Glutamatergic neuron (in vitro differentiated cells): ENCODE results near the gene CRIP1. TPM values are rescaled to one million over a fixed set of nuclear protein-coding genes. Genes with fewer than 3 reads are reported as not detected.

Experiments
- DNase-seq: peaks from one replicate; pipeline ENCODE4 v3.0.0; 2022
- H3K27ac Mint-ChIP-seq: one replicate; pipeline ENCODE4 v1.8.0; 2020; ENCODE audit warnings: mild to moderate bottlenecking, mixed read lengths, inconsistent platforms; ENCODE audit not compliant: unreplicated experiment
- H3K27me3 Mint-ChIP-seq: one replicate; pipeline ENCODE4 v1.8.0; 2020; ENCODE audit warnings: mild to moderate bottlenecking, moderate library complexity, mixed read lengths, inconsistent platforms; ENCODE audit not compliant: unreplicated experiment
- H3K36me3 Mint-ChIP-seq: one replicate; pipeline ENCODE4 v1.8.0; 2020; ENCODE audit warnings: mild to moderate bottlenecking, mixed read lengths, inconsistent platforms; ENCODE audit not compliant: unreplicated experiment
- H3K4me1 Mint-ChIP-seq: one replicate; pipeline ENCODE4 v1.8.0; 2020; ENCODE audit warnings: mild to moderate bottlenecking, low read depth, mixed read lengths, inconsistent platforms; ENCODE audit not compliant: unreplicated experiment
- H3K4me3 Mint-ChIP-seq: one replicate; pipeline ENCODE4 v1.8.0; 2020; ENCODE audit warnings: mild to moderate bottlenecking, mixed read lengths, inconsistent platforms; ENCODE audit not compliant: unreplicated experiment
- H3K9me3 Mint-ChIP-seq: one replicate; pipeline ENCODE4 v1.8.0; 2020; ENCODE audit warnings: mild to moderate bottlenecking, moderate library complexity, mixed read lengths, inconsistent platforms; ENCODE audit not compliant: unreplicated experiment
- total RNA-seq: library from RNA; stranded (reverse); fragmentation: NEBNext Ultra II Directional; extraction: Animal tissue kit (Norgen Biotek cat#: 25700); gene quantifications from one replicate; pipeline ENCODE4 v1.2.1, GENCODE V29; 2021; ENCODE audit not compliant: unreplicated experiment
- TF ChIP-seq, protein P1 (sequence below): fragments of 200-600 bp; sonication (generic); IDR thresholded peaks from one replicate; pipeline ENCODE4 v1.5.0; 2021; ENCODE audit not compliant: partially characterized antibody, unreplicated experiment

CRIP1 gene
- total RNA-seq, 1 donor from 2014 or later, result 49.3 TPM

DNA sequence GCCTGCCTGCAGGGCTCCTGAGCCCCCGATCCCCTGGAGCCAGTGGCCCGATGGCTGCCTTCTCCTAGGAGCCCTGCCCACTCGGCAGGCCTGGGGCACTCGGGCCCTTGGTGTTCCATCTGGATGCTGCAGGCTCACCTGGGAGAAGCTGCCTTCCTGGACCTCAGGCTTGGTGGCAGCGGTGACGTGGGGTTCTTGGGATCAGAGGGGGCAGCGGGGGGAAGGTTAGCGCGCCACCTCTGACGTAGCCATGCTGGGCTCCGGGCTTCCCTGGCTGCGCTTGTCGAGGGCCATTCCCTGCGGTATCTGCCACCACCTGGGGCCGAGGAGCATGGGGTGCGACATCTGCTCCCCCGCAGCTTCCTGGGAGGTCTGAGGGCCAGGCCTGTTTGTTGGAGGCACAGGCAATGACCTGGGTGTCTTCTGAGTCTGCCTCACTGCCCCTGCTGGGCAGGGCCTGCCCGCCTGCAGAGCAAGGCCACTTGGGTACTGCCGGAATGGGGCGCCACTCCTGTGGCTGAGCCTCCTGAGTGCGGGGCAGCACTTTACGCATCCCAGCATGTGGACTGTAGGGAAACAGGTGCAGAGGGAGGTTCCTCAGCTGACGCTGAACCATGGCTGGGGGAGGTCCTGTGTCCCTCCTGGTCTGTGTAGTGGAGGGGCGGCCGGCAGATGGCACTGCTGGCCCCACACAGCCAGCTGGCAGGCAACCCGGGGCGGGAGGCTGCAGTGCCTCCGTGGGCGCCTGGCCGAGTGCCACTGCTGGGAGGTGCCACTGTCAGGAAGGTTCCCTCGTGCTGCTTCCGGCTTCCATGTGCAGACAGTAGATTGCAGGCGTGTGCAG is 46.8 kb upstream of the CRIP1 start:
- H3K27me3 Mint-ChIP-seq, result peaks cover 12% of the 10 kb centered on the region
- H3K4me3 Mint-ChIP-seq, result no peak overlapping the region
- peaks cover 4% of the 10 kb centered on the region for H3K4me1 Mint-ChIP-seq
- DNase-seq, result no peak
- peaks cover 12% of the 10 kb centered on the region for H3K9me3 Mint-ChIP-seq
- H3K36me3 Mint-ChIP-seq, result peaks cover 12% of the 10 kb centered on the region
- TF ChIP-seq, protein P1, sequence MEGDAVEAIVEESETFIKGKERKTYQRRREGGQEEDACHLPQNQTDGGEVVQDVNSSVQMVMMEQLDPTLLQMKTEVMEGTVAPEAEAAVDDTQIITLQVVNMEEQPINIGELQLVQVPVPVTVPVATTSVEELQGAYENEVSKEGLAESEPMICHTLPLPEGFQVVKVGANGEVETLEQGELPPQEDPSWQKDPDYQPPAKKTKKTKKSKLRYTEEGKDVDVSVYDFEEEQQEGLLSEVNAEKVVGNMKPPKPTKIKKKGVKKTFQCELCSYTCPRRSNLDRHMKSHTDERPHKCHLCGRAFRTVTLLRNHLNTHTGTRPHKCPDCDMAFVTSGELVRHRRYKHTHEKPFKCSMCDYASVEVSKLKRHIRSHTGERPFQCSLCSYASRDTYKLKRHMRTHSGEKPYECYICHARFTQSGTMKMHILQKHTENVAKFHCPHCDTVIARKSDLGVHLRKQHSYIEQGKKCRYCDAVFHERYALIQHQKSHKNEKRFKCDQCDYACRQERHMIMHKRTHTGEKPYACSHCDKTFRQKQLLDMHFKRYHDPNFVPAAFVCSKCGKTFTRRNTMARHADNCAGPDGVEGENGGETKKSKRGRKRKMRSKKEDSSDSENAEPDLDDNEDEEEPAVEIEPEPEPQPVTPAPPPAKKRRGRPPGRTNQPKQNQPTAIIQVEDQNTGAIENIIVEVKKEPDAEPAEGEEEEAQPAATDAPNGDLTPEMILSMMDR, result no peak
- no peak overlapping the region for H3K27ac Mint-ChIP-seq

DNA sequence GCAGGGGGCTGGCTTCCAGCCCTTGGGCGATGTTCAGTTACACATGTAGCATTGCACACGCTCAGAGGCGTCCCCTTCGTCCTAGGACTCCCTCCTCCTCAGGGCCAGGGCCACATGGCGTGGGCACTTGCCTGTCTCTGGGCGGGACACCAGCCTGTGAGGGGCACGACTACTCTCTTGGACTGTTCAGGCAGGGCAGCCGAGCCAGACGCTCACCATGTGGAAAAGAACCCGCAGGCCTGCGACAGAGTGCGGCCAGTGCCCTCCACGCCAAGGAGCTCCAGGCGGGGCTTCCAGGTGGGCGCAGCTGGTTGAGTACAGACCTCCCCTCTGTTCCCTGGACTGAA is 46.2 kb upstream of the CRIP1 start:
- Mint-ChIP-seq H3K27ac (no peak overlapping the region), H3K27me3 (peaks cover 12% of the 10 kb centered on the region), H3K36me3 (peaks cover 7% of the 10 kb centered on the region), H3K9me3 (peaks cover 10% of the 10 kb centered on the region), H3K4me1 (peaks cover 4% of the 10 kb centered on the region), H3K4me3 (no peak overlapping the region)
- TF ChIP-seq, protein P1, result no peak
- no peak for DNase-seq

DNA sequence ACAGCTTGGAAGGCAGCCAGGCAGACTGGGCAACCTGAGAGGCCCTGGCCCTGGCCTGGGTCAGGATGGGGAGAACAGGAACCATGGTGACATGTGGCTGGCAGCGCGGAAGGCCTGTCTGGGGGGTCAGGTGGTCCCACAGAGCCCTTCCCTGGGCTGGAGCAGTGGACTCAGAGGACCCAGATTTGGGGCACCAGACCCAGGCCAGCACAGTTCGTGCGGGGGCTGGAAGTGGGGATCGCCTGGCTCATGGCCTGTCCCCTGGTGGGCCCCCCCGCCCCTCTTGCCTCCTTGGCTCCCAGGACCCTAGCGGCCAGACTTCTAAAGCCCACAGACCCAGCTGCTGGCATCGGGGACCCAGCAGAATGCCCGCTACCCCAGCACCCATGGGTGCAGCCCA is 45.7 kb upstream of the CRIP1 start:
- TF ChIP-seq, protein P1, result no peak
- Mint-ChIP-seq H3K36me3 (peaks cover 5% of the 10 kb centered on the region), H3K4me3 (no peak overlapping the region), H3K27me3 (peaks cover 12% of the 10 kb centered on the region), H3K27ac (no peak overlapping the region), H3K4me1 (peaks cover 4% of the 10 kb centered on the region), H3K9me3 (peaks cover 7% of the 10 kb centered on the region)
- no peak for DNase-seq

DNA sequence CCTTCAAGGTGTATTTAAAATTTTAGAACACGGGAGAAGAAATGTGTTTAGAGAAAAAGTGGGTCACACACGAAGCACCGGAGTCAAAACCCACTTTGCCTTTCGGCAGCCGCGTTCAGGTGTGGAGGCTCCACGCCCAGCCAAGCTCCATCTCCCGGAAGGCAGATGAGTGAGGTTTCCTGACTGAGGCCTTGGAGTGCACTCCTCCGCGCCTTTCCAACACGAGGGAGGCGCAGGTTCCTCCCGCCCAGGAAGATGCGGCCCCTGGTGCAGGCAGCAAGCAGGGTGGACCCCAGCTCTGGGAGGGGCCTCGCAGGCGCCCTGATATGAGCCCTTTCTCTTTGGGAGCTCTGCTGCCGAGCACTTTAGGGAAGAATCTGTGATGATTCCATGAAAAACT is 44.6 kb upstream of the CRIP1 start:
- no peak for DNase-seq
- no peaks in the 10 kb centered on the region for H3K36me3 Mint-ChIP-seq
- peaks cover 15% of the 10 kb centered on the region for H3K27me3 Mint-ChIP-seq
- H3K9me3 Mint-ChIP-seq, result peaks cover 8% of the 10 kb centered on the region
- H3K27ac Mint-ChIP-seq, result no peak overlapping the region
- H3K4me3 Mint-ChIP-seq, result no peak overlapping the region
- TF ChIP-seq, protein P1, result no peak
- peaks cover 7% of the 10 kb centered on the region for H3K4me1 Mint-ChIP-seq

DNA sequence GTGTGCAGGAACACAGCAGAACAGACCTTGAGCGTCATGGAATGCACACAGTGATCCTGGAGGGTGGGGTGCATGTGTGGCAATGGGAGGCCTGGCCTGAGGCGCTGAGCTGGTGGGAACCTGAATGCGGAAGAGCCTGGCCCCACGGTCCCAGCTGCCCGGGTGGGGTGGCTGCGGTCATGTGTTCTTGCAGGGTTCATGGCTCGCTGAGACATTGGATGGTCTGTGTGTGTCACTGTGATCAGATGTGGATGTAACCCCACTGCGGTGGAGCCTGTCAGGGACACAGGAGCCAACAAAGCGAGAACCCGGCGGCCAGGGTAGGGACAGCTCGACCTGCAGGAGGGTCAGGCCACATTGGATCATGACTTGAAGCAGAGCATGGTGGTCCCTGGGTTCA is 43.9 kb upstream of the CRIP1 start:
- H3K4me3 Mint-ChIP-seq, result no peak overlapping the region
- H3K4me1 Mint-ChIP-seq, result peaks cover 7% of the 10 kb centered on the region
- H3K27me3 Mint-ChIP-seq, result peaks cover 15% of the 10 kb centered on the region
- DNase-seq, result no peak
- H3K9me3 Mint-ChIP-seq, result peaks cover 8% of the 10 kb centered on the region
- TF ChIP-seq, protein P1, result no peak
- no peak overlapping the region for H3K27ac Mint-ChIP-seq
- no peaks in the 10 kb centered on the region for H3K36me3 Mint-ChIP-seq
